ENCODE measurements around the gene ADGRF3. TPM values are rescaled to one million over a fixed set of nuclear protein-coding genes. Genes with fewer than 3 reads are reported as not detected.

ADGRF3 gene
- total and polyA plus RNA-seq, 2 of the 13 experiments (the other 11 are each of a cell fraction or from before 2014, with no cell fraction given) = 0.40 to 1.5 TPM

- TF ChIP-seq ZNF615 (CRISPR knock-in tag; IDR thresholded peaks at IDR 0.05; ENCODE audit: borderline replicate concordance) (no peak), KLF9 (CRISPR knock-in tag; IDR thresholded peaks at IDR 0.05; ENCODE audit: low read depth) (no peak), ZBTB46 (CRISPR knock-in tag; IDR thresholded peaks at IDR 0.05; ENCODE audit: borderline replicate concordance) (no peak), ARID4A (CRISPR knock-in tag; IDR thresholded peaks at IDR 0.05; ENCODE audit: borderline replicate concordance) (no peak), ZNF770 (CRISPR knock-in tag; IDR thresholded peaks at IDR 0.05) (no peak), HOXA9 (CRISPR knock-in tag; IDR thresholded peaks at IDR 0.05; ENCODE audit: borderline replicate concordance) (no peak), UBTF (CRISPR knock-in tag; IDR thresholded peaks at IDR 0.05) (peak; percentile 35; the same call in 1 of the 2 replicates), TOE1 (CRISPR knock-in tag; IDR thresholded peaks at IDR 0.05) (no peak), ZSCAN25 (CRISPR knock-in tag; IDR thresholded peaks at IDR 0.05) (no peak), ISL2 (CRISPR knock-in tag; IDR thresholded peaks at IDR 0.05) (no peak), ZNF781 (CRISPR knock-in tag; IDR thresholded peaks at IDR 0.05; ENCODE audit: borderline replicate concordance, not compliant biosample characterization) (peak; percentile 7), ZBTB2 (CRISPR knock-in tag; IDR thresholded peaks at IDR 0.05; ENCODE audit: low read depth) (no peak), ZNF263 (CRISPR knock-in tag; IDR thresholded peaks at IDR 0.05) (no peak)
Observed at GRCh38 chr2:26346454-26347053, at the start of gene ADGRF3 (continued).
